WTC11 (cell line): ENCODE data around the gene RABGAP1. TPM values are rescaled to one million over a fixed set of nuclear protein-coding genes. Genes with fewer than 3 reads are reported as not detected.

Experiments
- ATAC-seq: fragments of 200-7000 bp; cut with Tn5 transposase; 2 replicates; pipeline ENCODE4 v1.10.0; 2021; ENCODE audit warnings: mild to moderate bottlenecking, moderate library complexity
- CTCF ChIA-PET: fragments of 300-600 bp; sonication (Branson Sonifier 250); formaldehyde crosslinking; loops from one replicate; lab custom pipeline; 2021; ENCODE audit warnings: antibody characterized with exemption; lab: Charles Lee
- POLR2A ChIA-PET: fragments of 350-600 bp; sonication (Branson Sonifier 250); formaldehyde crosslinking; loops from one replicate; lab custom pipeline; 2021; ENCODE audit warnings: antibody characterized with exemption; lab: Charles Lee
- DNase-seq: peaks from one replicate; pipeline ENCODE4 v3.0.0; 2021; ENCODE audit warnings: low spot score
- H3K27ac Mint-ChIP-seq: 2 replicates; pipeline ENCODE4 v1.8.0; 2021; ENCODE audit warnings: mixed read lengths
- H3K27me3 Mint-ChIP-seq: 2 replicates; pipeline ENCODE4 v1.8.0; 2021; ENCODE audit warnings: low read depth, mild to moderate bottlenecking, moderate library complexity, mixed read lengths
- H3K36me3 Mint-ChIP-seq: 2 replicates; pipeline ENCODE4 v1.8.0; 2021; ENCODE audit warnings: mixed read lengths
- H3K4me1 Mint-ChIP-seq: 2 replicates; pipeline ENCODE4 v1.8.0; 2022; ENCODE audit warnings: mixed read lengths
- H3K4me3 Mint-ChIP-seq: 2 replicates; pipeline ENCODE4 v1.8.0; 2021; ENCODE audit warnings: mild to moderate bottlenecking, moderate library complexity, mixed read lengths
- H3K9me3 Mint-ChIP-seq: 2 replicates; pipeline ENCODE4 v1.8.0; 2021; ENCODE audit warnings: mixed read lengths
- ARID4B ChIP-seq: sonication (generic); formaldehyde crosslinking; IDR thresholded peaks from 2 replicates; pipeline ENCODE4 v1.8.0; 2023; ENCODE audit warnings: missing genetic modification reagents, mild to moderate bottlenecking, borderline replicate concordance
- E2F5 ChIP-seq: sonication (generic); formaldehyde crosslinking; IDR thresholded peaks from 2 replicates; pipeline ENCODE4 v1.8.1; 2022; ENCODE audit warnings: mild to moderate bottlenecking, moderate library complexity, missing genetic modification reagents
- EMX1 ChIP-seq: fragments of 250-450 bp; sonication (Bioruptor Pico); IDR thresholded peaks from 2 replicates; pipeline ENCODE4 v1.8.0; 2021; ENCODE audit warnings: mild to moderate bottlenecking
- PRRX2 ChIP-seq: fragments of 250-450 bp; sonication (Bioruptor Pico); IDR thresholded peaks from 2 replicates; pipeline ENCODE4 v1.8.0; 2021; ENCODE audit warnings: mild to moderate bottlenecking
- SMAD3 ChIP-seq: sonication (generic); formaldehyde crosslinking; IDR thresholded peaks from 2 replicates; pipeline ENCODE4 v1.8.0; 2022; ENCODE audit warnings: missing genetic modification reagents, mild to moderate bottlenecking, borderline replicate concordance
- ZNF425 ChIP-seq: fragments of 250-450 bp; sonication (Bioruptor Pico); conservative IDR thresholded peaks from 2 replicates; pipeline ENCODE4 v1.9.0; 2021; ENCODE audit warnings: mild to moderate bottlenecking
- total RNA-seq: library from RNA; stranded (reverse); gene quantifications from 3 replicates; pipeline ENCODE4 v1.2.3, GENCODE V29; 2021
- TF ChIP-seq, protein P1 (sequence below): fragments of 250-450 bp; sonication (Bioruptor Pico); IDR thresholded peaks from 2 replicates; pipeline ENCODE4 v1.9.0; 2021; ENCODE audit warnings: mild to moderate bottlenecking
- TF ChIP-seq, protein P2 (sequence below): fragments of 250-450 bp; sonication (Bioruptor Pico); IDR thresholded peaks from 2 replicates; pipeline ENCODE4 v2.1.2; 2022; ENCODE audit warnings: mild to moderate bottlenecking, moderate library complexity
- TF ChIP-seq, protein P3 (sequence below): sonication (generic); formaldehyde crosslinking; IDR thresholded peaks from 2 replicates; pipeline ENCODE4 v1.8.1; 2022; ENCODE audit warnings: low read depth, missing genetic modification reagents, borderline replicate concordance

Gene RABGAP1
- total RNA-seq, 1 experiment from 2014 or later = 38.1 TPM

DNA sequence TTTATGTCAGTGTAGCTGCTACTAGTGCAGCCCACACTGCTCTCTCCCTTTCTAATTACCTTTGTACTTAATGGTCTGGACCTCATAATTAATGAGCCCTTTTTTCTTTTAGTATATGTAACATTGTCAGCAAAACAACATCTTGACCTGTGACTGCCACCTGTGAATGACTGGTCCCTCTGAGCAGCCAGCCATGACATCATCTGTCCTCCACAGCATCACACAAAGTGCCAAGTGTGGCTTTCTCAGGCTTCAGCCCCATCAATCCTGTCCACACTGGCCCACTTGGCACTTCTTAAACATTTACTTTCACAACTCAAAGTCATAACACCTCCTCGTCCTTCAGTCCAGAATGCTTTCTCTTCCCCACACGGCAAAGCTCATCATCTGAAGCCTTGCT is 197.3 kb downstream of the RABGAP1 start (continued):
- TF ChIP-seq, protein P1, sequence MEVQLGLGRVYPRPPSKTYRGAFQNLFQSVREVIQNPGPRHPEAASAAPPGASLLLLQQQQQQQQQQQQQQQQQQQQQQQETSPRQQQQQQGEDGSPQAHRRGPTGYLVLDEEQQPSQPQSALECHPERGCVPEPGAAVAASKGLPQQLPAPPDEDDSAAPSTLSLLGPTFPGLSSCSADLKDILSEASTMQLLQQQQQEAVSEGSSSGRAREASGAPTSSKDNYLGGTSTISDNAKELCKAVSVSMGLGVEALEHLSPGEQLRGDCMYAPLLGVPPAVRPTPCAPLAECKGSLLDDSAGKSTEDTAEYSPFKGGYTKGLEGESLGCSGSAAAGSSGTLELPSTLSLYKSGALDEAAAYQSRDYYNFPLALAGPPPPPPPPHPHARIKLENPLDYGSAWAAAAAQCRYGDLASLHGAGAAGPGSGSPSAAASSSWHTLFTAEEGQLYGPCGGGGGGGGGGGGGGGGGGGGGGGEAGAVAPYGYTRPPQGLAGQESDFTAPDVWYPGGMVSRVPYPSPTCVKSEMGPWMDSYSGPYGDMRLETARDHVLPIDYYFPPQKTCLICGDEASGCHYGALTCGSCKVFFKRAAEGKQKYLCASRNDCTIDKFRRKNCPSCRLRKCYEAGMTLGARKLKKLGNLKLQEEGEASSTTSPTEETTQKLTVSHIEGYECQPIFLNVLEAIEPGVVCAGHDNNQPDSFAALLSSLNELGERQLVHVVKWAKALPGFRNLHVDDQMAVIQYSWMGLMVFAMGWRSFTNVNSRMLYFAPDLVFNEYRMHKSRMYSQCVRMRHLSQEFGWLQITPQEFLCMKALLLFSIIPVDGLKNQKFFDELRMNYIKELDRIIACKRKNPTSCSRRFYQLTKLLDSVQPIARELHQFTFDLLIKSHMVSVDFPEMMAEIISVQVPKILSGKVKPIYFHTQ (CRISPR knock-in tag) = no peak
- TF ChIP-seq, protein P2, sequence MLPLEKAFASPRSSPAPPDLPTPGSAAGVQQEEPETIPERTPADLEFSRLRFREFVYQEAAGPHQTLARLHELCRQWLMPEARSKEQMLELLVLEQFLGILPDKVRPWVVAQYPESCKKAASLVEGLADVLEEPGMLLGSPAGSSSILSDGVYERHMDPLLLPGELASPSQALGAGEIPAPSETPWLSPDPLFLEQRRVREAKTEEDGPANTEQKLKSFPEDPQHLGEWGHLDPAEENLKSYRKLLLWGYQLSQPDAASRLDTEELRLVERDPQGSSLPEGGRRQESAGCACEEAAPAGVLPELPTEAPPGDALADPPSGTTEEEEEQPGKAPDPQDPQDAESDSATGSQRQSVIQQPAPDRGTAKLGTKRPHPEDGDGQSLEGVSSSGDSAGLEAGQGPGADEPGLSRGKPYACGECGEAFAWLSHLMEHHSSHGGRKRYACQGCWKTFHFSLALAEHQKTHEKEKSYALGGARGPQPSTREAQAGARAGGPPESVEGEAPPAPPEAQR (CRISPR knock-in tag) = no peak

DNA sequence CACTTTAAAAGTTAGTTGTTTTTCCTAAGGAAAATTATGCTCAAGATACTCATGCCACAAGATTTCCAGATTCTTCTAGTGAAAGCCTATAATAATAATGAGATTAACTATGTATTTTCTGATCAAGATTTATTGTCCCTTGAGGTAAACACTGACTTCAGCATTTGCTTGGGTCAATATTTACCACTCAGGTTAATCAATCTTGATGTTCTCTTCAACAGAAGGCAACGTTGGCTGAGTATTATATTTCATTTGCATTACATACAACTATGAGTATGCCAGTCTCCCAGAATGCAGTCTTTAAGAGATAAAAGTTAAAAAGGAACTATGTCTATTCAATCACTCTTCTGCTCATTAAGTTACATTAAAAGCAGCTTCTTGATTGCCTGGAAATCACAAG is 208.2 kb downstream of the RABGAP1 start:
- Mint-ChIP-seq H3K27me3 (no peaks in the 10 kb centered on the region), H3K27ac (no peak overlapping the region), H3K36me3 (peaks cover 22% of the 10 kb centered on the region), H3K4me1 (no peaks in the 10 kb centered on the region), H3K4me3 (no peak overlapping the region), H3K9me3 (no peaks in the 10 kb centered on the region)
- TF ChIP-seq ARID4B (CRISPR knock-in tag) = no peak
- no peak for TF ChIP-seq E2F5 (CRISPR knock-in tag)
- no peak for TF ChIP-seq SMAD3 (CRISPR knock-in tag)
- TF ChIP-seq, protein P3, sequence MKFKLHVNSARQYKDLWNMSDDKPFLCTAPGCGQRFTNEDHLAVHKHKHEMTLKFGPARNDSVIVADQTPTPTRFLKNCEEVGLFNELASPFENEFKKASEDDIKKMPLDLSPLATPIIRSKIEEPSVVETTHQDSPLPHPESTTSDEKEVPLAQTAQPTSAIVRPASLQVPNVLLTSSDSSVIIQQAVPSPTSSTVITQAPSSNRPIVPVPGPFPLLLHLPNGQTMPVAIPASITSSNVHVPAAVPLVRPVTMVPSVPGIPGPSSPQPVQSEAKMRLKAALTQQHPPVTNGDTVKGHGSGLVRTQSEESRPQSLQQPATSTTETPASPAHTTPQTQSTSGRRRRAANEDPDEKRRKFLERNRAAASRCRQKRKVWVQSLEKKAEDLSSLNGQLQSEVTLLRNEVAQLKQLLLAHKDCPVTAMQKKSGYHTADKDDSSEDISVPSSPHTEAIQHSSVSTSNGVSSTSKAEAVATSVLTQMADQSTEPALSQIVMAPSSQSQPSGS (CRISPR knock-in tag) = no peak
- no peak for TF ChIP-seq EMX1 (CRISPR knock-in tag)
- no peak for TF ChIP-seq ZNF425 (CRISPR knock-in tag)
- TF ChIP-seq PRRX2 = no peak
- ATAC-seq (no peak), DNase-seq (no peak)
- POLR2A ChIA-PET = no interaction called here
- CTCF ChIA-PET = no interaction called here
